HepG2 (cell line): ENCODE data around the gene SMAD6. TPM values are rescaled to one million over a fixed set of nuclear protein-coding genes. Genes with fewer than 3 reads are reported as not detected.

Source experiments
- ATAC-seq: fragments of 200-7000 bp; cut with Tn5 transposase; 3 replicates; pipeline ENCODE4 v1.9.1; 2020; ENCODE audit warnings: mild to moderate bottlenecking, moderate library complexity
- Bru-seq: library from RNA; stranded (reverse); fragments of 400-500 nt; gene quantifications from one replicate; lab custom pipeline; 2021; lab: Mats Ljungman, UMichigan
- BruChase-seq, 2 experiments: library from RNA; stranded (reverse); fragments of 400-500 nt; gene quantifications; one replicate each; lab custom pipeline; 2021; lab: Mats Ljungman, UMichigan
- BruUV-seq: library from RNA; stranded (reverse); fragments of 400-500 nt; replicated peaks from 2 replicates; lab custom pipeline; 2021; lab: Mats Ljungman, UMichigan
- CTCF ChIA-PET: fragments of 300-600 bp; formaldehyde crosslinking; extraction: SDS; loops from one replicate; lab custom pipeline; 2021; ENCODE audit warnings: low total read pairs, inconsistent platforms, low intra/inter-chr PET ratio; lab: Yijun Ruan, JAX
- POLR2A ChIA-PET: fragments of 350-600 bp; sonication (Branson Sonifier 250); formaldehyde crosslinking; loops from one replicate; lab custom pipeline; 2020; ENCODE audit warnings: antibody characterized with exemption, inconsistent platforms; lab: Yijun Ruan, JAX
- DNase-seq: peaks from one replicate; pipeline ENCODE4 v3.0.0-alpha.2; 2015; ENCODE audit warnings: low spot score
- FAIRE-seq: peaks from 3 replicates; lab custom pipeline; 2011; peaks lifted over from hg19 to GRCh38; lab: Jason Lieb, UNC
- H2AFZ ChIP-seq: one replicate; pipeline ENCODE4 v1.6.1; 2011; ENCODE audit warnings: low read length, inconsistent platforms
- H3K27ac ChIP-seq: fragments of 300-600 bp; 3 replicates; pipeline ENCODE4 v1.8.0; 2011; ENCODE audit warnings: mixed run types, mild to moderate bottlenecking, mixed read lengths, low read length, inconsistent platforms; ENCODE audit not compliant: insufficient read depth; ENCODE audit errors: extremely low read length
- H3K27me3 ChIP-seq, 2 experiments: fragments of 200-600 bp in 1 of 2; 2 replicates in 1 of 2; 3 replicates in 1 of 2; pipeline versions ENCODE4 v1.6.0 to v1.8.0; 2011; ENCODE audit warnings: low read length in 2 of 2, mild to moderate bottlenecking in 2 of 2, moderate library complexity in 2 of 2, inconsistent platforms in 1 of 2; ENCODE audit not compliant: insufficient read depth in 2 of 2, control insufficient read depth in 1 of 2
- H3K36me3 ChIP-seq, 2 experiments: fragments of 200-600 bp in 1 of 2; replicated peaks in 1 of 2; 2 replicates in 1 of 2; 3 replicates in 1 of 2; pipeline versions ENCODE4 v1.5.1 to v1.8.0; 2011; ENCODE audit warnings: low read length in 2 of 2, inconsistent platforms in 1 of 2; ENCODE audit not compliant: insufficient read depth in 2 of 2, control insufficient read depth in 1 of 2
- H3K4me1 ChIP-seq: 2 replicates; pipeline ENCODE4 v1.5.1; 2012; ENCODE audit warnings: low read length, inconsistent platforms; ENCODE audit not compliant: insufficient read depth
- H3K4me2 ChIP-seq: 2 replicates; pipeline ENCODE4 v1.6.0; 2011; ENCODE audit warnings: low read depth, low read length, inconsistent platforms
- H3K4me3 ChIP-seq, 3 experiments: fragments of 200-600 bp in 1 of 3; sonication (generic), shearing (Covaris generic) in 1 of 3; replicated peaks in 1 of 3; 2 replicates each; pipeline ENCODE4 v1.5.1; 2011 to 2016; ENCODE audit warnings: low read length in 3 of 3, inconsistent platforms in 2 of 3, low read depth in 2 of 3, mild to moderate bottlenecking in 2 of 3, control low read depth in 1 of 3, mixed read lengths in 1 of 3; ENCODE audit not compliant: insufficient read depth in 1 of 3
- H3K79me2 ChIP-seq: one replicate; pipeline ENCODE4 v1.6.1; 2011; ENCODE audit warnings: low read length, inconsistent platforms; ENCODE audit not compliant: insufficient read depth
- H3K9ac ChIP-seq: 2 replicates; pipeline ENCODE4 v1.6.0; 2011; ENCODE audit warnings: mild to moderate bottlenecking, low read depth, low read length, inconsistent platforms; ENCODE audit not compliant: insufficient read depth
- H3K9me3 ChIP-seq: 2 replicates; pipeline ENCODE4 v1.5.1; 2012; ENCODE audit warnings: mild to moderate bottlenecking, low read length
- H4K20me1 ChIP-seq: 2 replicates; pipeline ENCODE4 v1.6.0; 2011; ENCODE audit warnings: inconsistent platforms, mild to moderate bottlenecking, low read length, moderate library complexity; ENCODE audit not compliant: insufficient read depth
- CBX1 ChIP-seq: IDR thresholded peaks from one replicate; pipeline ENCODE4 v1.6.1; 2016; ENCODE audit warnings: antibody characterized with exemption, low read depth
- CHD4 ChIP-seq: fragments of 200-600 bp; sonication (generic); IDR thresholded peaks from 2 replicates; pipeline ENCODE4 v1.7.0; 2017; ENCODE audit warnings: mild to moderate bottlenecking, low read length, borderline replicate concordance
- HMGA1 ChIP-seq: sonication (generic); formaldehyde crosslinking; conservative IDR thresholded peaks from 2 replicates; pipeline ENCODE4 v1.4.0; 2020; ENCODE audit warnings: missing genetic modification reagents
- MXD3 ChIP-seq: IDR thresholded peaks from 2 replicates; pipeline ENCODE4 v1.6.1; 2016; ENCODE audit warnings: mild to moderate bottlenecking, missing biosample characterization, missing genetic modification reagents
- NFATC3 ChIP-seq: sonication (generic); formaldehyde crosslinking; IDR thresholded peaks from 2 replicates; pipeline ENCODE4 v1.5.1; 2020; ENCODE audit warnings: mild to moderate bottlenecking, missing genetic modification reagents
- PREB ChIP-seq: sonication (generic); formaldehyde crosslinking; IDR thresholded peaks from 2 replicates; pipeline ENCODE4 v1.4.0; 2020; ENCODE audit warnings: missing genetic modification reagents
- PRMT3 ChIP-seq: sonication (generic); formaldehyde crosslinking; IDR thresholded peaks from 2 replicates; pipeline ENCODE4 v1.8.1; 2022; ENCODE audit warnings: low read depth, mild to moderate bottlenecking, moderate library complexity, missing genetic modification reagents, borderline replicate concordance
- TCF7L2 ChIP-seq: IDR thresholded peaks from 2 replicates; pipeline ENCODE4 v1.6.1; 2011; ENCODE audit warnings: mild to moderate bottlenecking, low read depth, low read length, moderate library complexity
- YEATS4 ChIP-seq: sonication (generic); formaldehyde crosslinking; IDR thresholded peaks from 2 replicates; pipeline ENCODE4 v1.4.0; 2020; ENCODE audit warnings: missing genetic modification reagents, borderline replicate concordance
- ZNF556 ChIP-seq: sonication (generic); formaldehyde crosslinking; IDR thresholded peaks from 2 replicates; pipeline ENCODE4 v1.4.0; 2020; ENCODE audit warnings: mild to moderate bottlenecking, missing genetic modification reagents, borderline replicate concordance
- ZNF878 ChIP-seq: sonication (generic); formaldehyde crosslinking; IDR thresholded peaks from 2 replicates; pipeline ENCODE4 v1.8.1; 2023; ENCODE audit warnings: mild to moderate bottlenecking, missing genetic modification reagents, moderate library complexity
- ZXDC ChIP-seq: sonication (generic); formaldehyde crosslinking; IDR thresholded peaks from 2 replicates; pipeline ENCODE4 v1.5.0; 2020; ENCODE audit warnings: mild to moderate bottlenecking, missing genetic modification reagents
- WGBS: methylation state at CpG from one replicate; pipeline ENCODE4 v1.1.6; 2017; ENCODE audit warnings: low lambda C conversion rate; 5-methylcytosine and 5-hydroxymethylcytosine counted together
- in situ Hi-C: cut with HindIII; loops from 2 replicates; pipeline ENCODE4 v1.10.0; 2017; ENCODE audit warnings: low pct_unique_long_range_greater_than_20kb; ENCODE audit not compliant: extremely low pct_ligation_motif_present
- intact Hi-C: fragments of 100-400 bp; cut with micrococcal nuclease; formaldehyde crosslinking; loops from one replicate; pipeline ENCODE4 v1.10.0; 2022; ENCODE audit not compliant: unreplicated experiment
- long read RNA-seq, 2 experiments: library from RNA in 1 of 2; library from polyadenylated mRNA in 1 of 2; stranded (forward) in 1 of 2; unstranded in 1 of 2; transcript quantifications; one replicate each; pipeline ENCODE4 v2.0.0, GENCODE V29; 2019 to 2022
- polyA minus RNA-seq, 3 experiments: library from RNA; depleted of rRNA, polyadenylated mRNA; stranded (reverse); fragments of >200 nt; gene quantifications; 2 replicates each; pipeline ENCODE4 v1.2.3, GENCODE V29; 2011; ENCODE audit warnings: low replicate concordance in 1 of 3
- polyA plus RNA-seq, 8 experiments: library from polyadenylated mRNA; depleted of rRNA in 3 of 8; stranded (reverse) in 7 of 8; unstranded in 1 of 8; fragments of >200 nt; fragmentation: Illumina TruSeq in 4 of 8; extraction: Trizol in 4 of 8; gene quantifications; 2 replicates each; pipeline versions ENCODE4 v1.2.1 to v1.2.3, GENCODE V29; 2011 to 2016; ENCODE audit warnings: low read depth in 4 of 8, missing spikeins in 1 of 8, mixed read lengths in 1 of 8; ENCODE audit not compliant: insufficient read depth in 1 of 8
- total RNA-seq, 5 experiments: library from RNA; depleted of rRNA; stranded (reverse); fragments of >200 nt; fragmentation: Illumina TruSeq; extraction: Trizol; gene quantifications; 2 replicates each; pipeline ENCODE4 v1.2.3, GENCODE V29; 2016; ENCODE audit warnings: low read depth in 1 of 5

The SMAD6 gene
- 2.6 and 4.4 TPM in 2 replicates for total RNA-seq (2016; rRNA removed; fragmentation: Illumina TruSeq; extraction: Trizol)
- total RNA-seq (2016; cell fraction: cytosol; rRNA removed; fragmentation: Illumina TruSeq; extraction: Trizol; ENCODE audit: low read depth) = 0.79 and 0.91 TPM in 2 replicates
- 2.3 and 4.5 TPM in 2 replicates for total RNA-seq (2016; cell fraction: insoluble cytoplasmic fraction; rRNA removed; fragmentation: Illumina TruSeq; extraction: Trizol)
- 2.0 and 2.2 TPM in 2 replicates for total RNA-seq (2016; cell fraction: membrane; rRNA removed; fragmentation: Illumina TruSeq; extraction: Trizol)
- total RNA-seq (2016; cell fraction: nucleus; rRNA removed; fragmentation: Illumina TruSeq; extraction: Trizol) = 7.0 and 9.1 TPM in 2 replicates
- 3.1 and 3.3 TPM in 2 replicates for polyA plus RNA-seq (2011; rRNA removed)
- 1.3 and 2.9 TPM in 2 replicates for polyA plus RNA-seq (2011; cell fraction: cytosol; rRNA removed)
- polyA plus RNA-seq (2011; cell fraction: nucleus; rRNA removed) = 6.7 and 14.1 TPM in 2 replicates
- polyA plus RNA-seq (2012) = 3.3 and 3.9 TPM in 2 replicates
- 1.1 and 2.0 TPM in 2 replicates for polyA plus RNA-seq (2016; cell fraction: cytosol; fragmentation: Illumina TruSeq; extraction: Trizol; ENCODE audit: low read depth)
- 2.3 and 2.9 TPM in 2 replicates for polyA plus RNA-seq (2016; cell fraction: insoluble cytoplasmic fraction; fragmentation: Illumina TruSeq; extraction: Trizol; ENCODE audit: low read depth)
- 1.5 and 2.1 TPM in 2 replicates for polyA plus RNA-seq (2016; cell fraction: membrane; fragmentation: Illumina TruSeq; extraction: Trizol; ENCODE audit: low read depth)
- 7.1 and 8.1 TPM in 2 replicates for polyA plus RNA-seq (2016; cell fraction: nucleus; fragmentation: Illumina TruSeq; extraction: Trizol; ENCODE audit: insufficient read depth, low read depth)
- 19.3 and 109 TPM in 2 replicates for polyA minus RNA-seq (2011; rRNA and poly(A)+ RNA removed; ENCODE audit: low replicate concordance)
- polyA minus RNA-seq (2011; cell fraction: cytosol; rRNA and poly(A)+ RNA removed) = 5.3 and 5.6 TPM in 2 replicates
- 11.7 and 25.1 TPM in 2 replicates for polyA minus RNA-seq (2011; cell fraction: nucleus; rRNA and poly(A)+ RNA removed)
- percentile 64 among the genes with signal in this experiment for Bru-seq, nascent RNA
- BruChase-seq, experiment 1, labeled RNA remaining after a 6-hour chase = percentile 48 among the genes with signal in this experiment
- BruChase-seq, experiment 2, labeled RNA remaining after a 2-hour chase = percentile 54 among the genes with signal in this experiment
- long read RNA-seq, experiment 1, partial matches to known transcripts = 3 of 14 reads
- long read RNA-seq, experiment 1, other reads (novel, unspliced or antisense) = 11 of 14 reads
- long read RNA-seq, experiment 2, full-length matches to known transcripts = 12 of 32 reads
- long read RNA-seq, experiment 2, partial matches to known transcripts = 2 of 32 reads
- long read RNA-seq, experiment 2, other reads (novel, unspliced or antisense) = 18 of 32 reads

- DNase-seq (peak; percentile 98), FAIRE-seq (peak; percentile 68), ATAC-seq (peak; percentile 67)
- peak within 1 kb of the TSS; percentile 88 for H3K4me2 ChIP-seq
- peak within 1 kb of the TSS; percentile 91 for H3K27ac ChIP-seq
- intact Hi-C loops = loop anchor here (1.0 to 5.0 kb wide), 2 partner anchors 69 to 140 kb away; no protein-coding TSS in a partner anchor
- peak within 1 kb of the TSS; percentile 83 for H3K9ac ChIP-seq
- ChIA-PET CTCF (no interaction called here), POLR2A (interaction anchor here (0.9 to 6.0 kb wide), 9 partner anchors 12 to 197 kb away, joined by 3 to 96 read pairs (median 7); partner anchors contain the start of gene ZWILCH)
- no peak within 1 kb of the TSS for H2AFZ ChIP-seq
- H3K4me1 ChIP-seq = peaks cover 53% of the 10 kb centered on the region
- H3K9me3 ChIP-seq = no peaks in the 10 kb centered on the region
- 0 out of 2 replicates have a peak, but pooled peaks cover 11% of the 10 kb centered on the region for H4K20me1 ChIP-seq
- in situ Hi-C loops = loop anchor here (5.0 kb wide), 3 partner anchors 70 to 140 kb away; no protein-coding TSS in a partner anchor
- 1% methylated on average over 31 of the region's 55 CpGs for WGBS
- no peaks in the 10 kb centered on the region for H3K36me3 ChIP-seq
- no peaks in the 10 kb centered on the region; a peak in 1 of 5 replicates for H3K27me3 ChIP-seq
- no TSS peak for BruUV-seq
- peak within 1 kb of the TSS; percentile 66 to 87 (median 87) for H3K4me3 ChIP-seq
- peaks cover 28% of the 10 kb centered on the region for H3K79me2 ChIP-seq
- TF ChIP-seq YEATS4 (CRISPR knock-in tag) (no peak; the same call in 1 of the 2 replicates), MXD3 (CRISPR knock-in tag) (0 out of 2 replicates have a peak, but pooled peaks have one; percentile 3), NFATC3 (CRISPR knock-in tag) (no peak), CBX1 (no peak), PREB (CRISPR knock-in tag) (no peak), PRMT3 (CRISPR knock-in tag) (no peak), ZXDC (peak; percentile 63; the same call in 1 of the 2 replicates), TCF7L2 (no peak), HMGA1 (CRISPR knock-in tag) (no peak), ZNF878 (CRISPR knock-in tag) (0 out of 2 replicates have a peak, but pooled peaks have one; percentile 44), ZNF556 (CRISPR knock-in tag) (no peak), CHD4 (no peak)
These were observed at the start of gene SMAD6 for GRCh38 chr15:66702035-66702786. SMAD6 (plus strand) TSS chr15:66702236; CDS start chr15:66703259, 1,023 bp downstream.
